Measurements from ENCODE around the gene BICC1. TPM values are rescaled to one million over a fixed set of nuclear protein-coding genes. Genes with fewer than 3 reads are reported as not detected.
A peak's percentile ranks its signal among the peaks of the same experiment; 100 is the strongest.

Gene BICC1
- total RNA-seq, 1 donor from 2014 or later: 9.3 TPM

- Histone ChIP-seq H3K36me3 (no peaks in the 10 kb centered on the region), H3K9me3 (no peaks in the 10 kb centered on the region), H3K27ac (no peak overlapping the region), H3K27me3 (no peaks in the 10 kb centered on the region), H3K4me1 (peaks cover 0 to 4% of the 10 kb centered on the region in 2 donors), H3K4me3 (no peak overlapping the region)
- DNase-seq (ENCODE audit: low spot score in 2 of 2): no peak
- intact Hi-C loops (cut with DNase I): no loop called here
- TF ChIP-seq, protein P1, sequence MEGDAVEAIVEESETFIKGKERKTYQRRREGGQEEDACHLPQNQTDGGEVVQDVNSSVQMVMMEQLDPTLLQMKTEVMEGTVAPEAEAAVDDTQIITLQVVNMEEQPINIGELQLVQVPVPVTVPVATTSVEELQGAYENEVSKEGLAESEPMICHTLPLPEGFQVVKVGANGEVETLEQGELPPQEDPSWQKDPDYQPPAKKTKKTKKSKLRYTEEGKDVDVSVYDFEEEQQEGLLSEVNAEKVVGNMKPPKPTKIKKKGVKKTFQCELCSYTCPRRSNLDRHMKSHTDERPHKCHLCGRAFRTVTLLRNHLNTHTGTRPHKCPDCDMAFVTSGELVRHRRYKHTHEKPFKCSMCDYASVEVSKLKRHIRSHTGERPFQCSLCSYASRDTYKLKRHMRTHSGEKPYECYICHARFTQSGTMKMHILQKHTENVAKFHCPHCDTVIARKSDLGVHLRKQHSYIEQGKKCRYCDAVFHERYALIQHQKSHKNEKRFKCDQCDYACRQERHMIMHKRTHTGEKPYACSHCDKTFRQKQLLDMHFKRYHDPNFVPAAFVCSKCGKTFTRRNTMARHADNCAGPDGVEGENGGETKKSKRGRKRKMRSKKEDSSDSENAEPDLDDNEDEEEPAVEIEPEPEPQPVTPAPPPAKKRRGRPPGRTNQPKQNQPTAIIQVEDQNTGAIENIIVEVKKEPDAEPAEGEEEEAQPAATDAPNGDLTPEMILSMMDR (IDR thresholded peaks at IDR 0.05): no peak
These were observed 162.6 kb downstream of the BICC1 start for GRCh38 chr10:58675321-58675720.

DNA sequence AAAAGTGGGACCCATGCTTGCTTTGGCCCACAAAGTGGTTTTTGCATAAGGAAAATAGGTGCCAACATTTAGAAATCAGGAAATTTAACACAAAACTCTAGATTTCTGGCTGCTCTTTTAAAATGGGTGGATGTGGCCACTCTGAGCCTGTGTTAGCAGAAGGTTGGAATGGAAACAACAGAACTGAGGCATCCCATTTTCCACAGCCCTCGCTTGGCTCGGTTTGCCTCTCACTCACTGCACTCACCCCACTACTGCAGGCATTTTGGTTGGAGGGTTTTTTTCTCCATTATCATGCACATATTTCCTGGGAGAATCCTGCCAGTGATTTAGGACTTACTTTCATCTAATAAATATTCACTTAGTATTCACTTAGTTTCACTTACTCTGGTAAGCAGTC, 178.9 kb downstream of the BICC1 start:
- intact Hi-C loops (cut with DNase I): no loop called here
- TF ChIP-seq, protein P1 (IDR thresholded peaks at IDR 0.05): no peak
- peaks cover 0 to 24% of the 10 kb centered on the region in 2 donors for H3K9me3 ChIP-seq
- no peak overlapping the region for H3K4me3 ChIP-seq
- no peaks in the 10 kb centered on the region for H3K36me3 ChIP-seq
- H3K27ac ChIP-seq: peak overlapping the region in 1 of 2 donors; percentile 34
- H3K4me1 ChIP-seq: no peaks in the 10 kb centered on the region
- no peak for DNase-seq (ENCODE audit: low spot score in 2 of 2)
- no peaks in the 10 kb centered on the region for H3K27me3 ChIP-seq

- TF ChIP-seq, protein P1 (IDR thresholded peaks at IDR 0.05): no peak
- intact Hi-C loops (cut with DNase I): no loop called here
- no peak for DNase-seq (ENCODE audit: low spot score in 2 of 2)
- Histone ChIP-seq H3K27me3 (no peaks in the 10 kb centered on the region), H3K4me1 (no peaks in the 10 kb centered on the region), H3K4me3 (no peak overlapping the region), H3K36me3 (no peaks in the 10 kb centered on the region), H3K27ac (no peak overlapping the region), H3K9me3 (peaks cover 0 to 11% of the 10 kb centered on the region in 2 donors)
These were observed 181.2 kb downstream of the BICC1 start for GRCh38 chr10:58693919-58694318.

DNA sequence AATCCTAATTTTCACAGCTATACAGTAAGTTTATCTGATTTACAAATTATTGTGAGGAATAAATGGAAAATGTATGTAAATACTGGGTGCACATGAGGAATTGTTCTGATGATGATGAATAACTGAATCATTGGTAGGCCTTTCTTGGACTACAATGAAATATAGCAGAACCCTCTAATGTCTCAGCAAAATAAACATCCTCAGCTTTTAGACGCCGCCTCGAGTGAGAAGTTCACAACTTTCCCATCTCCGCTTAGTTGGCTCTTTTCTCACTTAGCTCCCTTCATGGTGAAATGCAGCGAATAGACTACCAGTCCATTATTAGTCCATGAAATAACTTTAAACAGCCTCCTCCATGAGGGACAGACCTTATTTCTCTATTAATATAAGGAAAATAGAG, 182.3 kb downstream of the BICC1 start:
- Histone ChIP-seq H3K36me3 (no peaks in the 10 kb centered on the region), H3K9me3 (peaks cover 0 to 8% of the 10 kb centered on the region in 2 donors), H3K4me3 (no peak overlapping the region), H3K27me3 (no peaks in the 10 kb centered on the region), H3K27ac (no peak overlapping the region), H3K4me1 (no peaks in the 10 kb centered on the region)
- intact Hi-C loops (cut with DNase I): no loop called here
- TF ChIP-seq, protein P1 (IDR thresholded peaks at IDR 0.05): no peak
- DNase-seq (ENCODE audit: low spot score in 2 of 2): no peak

DNA sequence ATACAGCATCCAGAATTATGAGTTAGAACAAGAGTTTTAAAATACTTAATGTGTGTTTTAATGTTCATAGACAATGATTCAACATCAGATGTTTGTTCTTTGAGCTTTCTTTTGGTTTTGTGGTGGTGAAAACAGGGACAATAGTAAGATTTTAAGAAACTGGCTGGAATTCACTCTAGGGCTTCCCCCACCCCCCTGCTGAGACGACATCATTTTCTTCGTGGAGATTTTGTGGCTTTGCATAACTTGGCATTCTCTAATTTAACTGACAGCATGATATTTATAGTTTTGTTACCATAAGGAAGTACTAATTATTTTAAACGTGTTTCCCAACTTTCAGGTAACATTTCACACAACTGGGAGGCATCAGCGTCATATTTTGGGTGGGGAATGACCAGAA, 184.1 kb downstream of the BICC1 start:
- no peaks in the 10 kb centered on the region for H3K27me3 ChIP-seq
- H3K36me3 ChIP-seq: no peaks in the 10 kb centered on the region
- intact Hi-C loops (cut with DNase I): no loop called here
- TF ChIP-seq, protein P1 (IDR thresholded peaks at IDR 0.05): no peak
- DNase-seq (ENCODE audit: low spot score in 2 of 2): no peak
- H3K4me1 ChIP-seq: peaks cover 0 to 10% of the 10 kb centered on the region in 2 donors
- no peak overlapping the region for H3K4me3 ChIP-seq
- H3K27ac ChIP-seq: no peak overlapping the region
- peaks cover 0 to 8% of the 10 kb centered on the region in 2 donors for H3K9me3 ChIP-seq

DNA sequence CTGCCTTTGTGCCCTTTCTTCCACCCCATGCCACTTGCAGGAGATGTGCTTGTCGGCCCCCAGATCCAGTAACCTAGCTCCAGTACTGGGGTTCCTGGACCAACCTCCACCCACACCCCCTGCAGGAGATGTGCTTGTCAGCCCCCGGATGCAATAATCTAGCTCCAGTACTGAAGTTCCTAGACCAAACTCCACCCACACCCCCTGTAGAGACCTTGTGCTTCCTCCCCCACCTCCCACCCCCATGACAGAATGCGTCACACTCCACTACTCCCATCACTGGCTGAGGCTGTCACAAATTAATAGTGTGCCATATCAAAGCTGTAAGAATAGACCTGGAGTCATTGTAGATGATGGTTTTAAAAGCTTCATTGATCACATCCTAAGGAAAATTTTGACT, 185.0 kb downstream of the BICC1 start:
- TF ChIP-seq, protein P1 (IDR thresholded peaks at IDR 0.05): no peak
- intact Hi-C loops (cut with DNase I): no loop called here
- Histone ChIP-seq H3K9me3 (peaks cover 0 to 4% of the 10 kb centered on the region in 2 donors), H3K27me3 (no peaks in the 10 kb centered on the region), H3K27ac (no peak overlapping the region), H3K4me3 (no peak overlapping the region), H3K36me3 (no peaks in the 10 kb centered on the region), H3K4me1 (peaks cover 0 to 14% of the 10 kb centered on the region in 2 donors)
- no peak for DNase-seq (ENCODE audit: low spot score in 2 of 2)

All from ascending aorta (tissue), 2 donors.